Measurements from ENCODE around the gene CRYL1. TPM values are rescaled to one million over a fixed set of nuclear protein-coding genes. Genes with fewer than 3 reads are reported as not detected.

CRYL1 gene
- total RNA-seq, 2 experiments from 2014 or later: 20.1 to 22.8 TPM

DNA sequence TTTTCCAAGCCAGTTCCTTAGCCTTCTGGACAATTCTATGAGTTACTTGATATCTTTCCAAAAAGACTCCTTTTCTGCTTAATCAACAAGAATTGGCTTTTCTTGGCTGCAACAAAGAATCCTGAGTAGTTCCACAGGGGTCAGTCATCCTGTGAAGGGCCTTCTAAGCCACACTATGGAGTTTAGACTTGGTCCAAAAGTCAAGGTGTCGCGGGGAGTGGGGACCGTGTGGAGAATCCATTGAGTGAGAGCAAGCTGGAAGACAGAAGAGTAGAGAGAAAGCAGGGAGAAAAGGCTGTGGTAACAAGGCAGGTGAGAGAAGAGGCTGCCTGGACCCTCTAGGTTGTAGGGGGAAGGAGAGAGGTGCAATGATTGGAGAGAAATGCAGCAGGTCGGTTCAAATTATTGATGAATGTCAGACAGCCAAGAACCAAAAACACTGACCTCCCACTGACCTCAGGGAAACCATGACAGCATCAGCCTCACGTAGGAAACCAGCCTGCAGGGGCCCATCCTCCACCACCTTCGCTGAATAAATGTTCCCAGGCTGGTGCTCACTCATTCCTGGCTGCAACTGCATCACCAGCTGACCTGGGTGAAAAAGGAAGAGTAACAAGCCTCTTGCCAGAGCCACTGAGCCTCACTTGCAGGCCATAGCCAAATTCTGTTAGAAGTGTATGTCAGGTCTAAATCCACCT lies 34.2 kb upstream of the CRYL1 start:
- Mint-ChIP-seq H3K4me1 (no peaks in the 10 kb centered on the region), H3K27me3 (no peaks in the 10 kb centered on the region), H3K9me3 (peaks cover 10% of the 10 kb centered on the region), H3K4me3 (no peak overlapping the region), H3K36me3 (ENCODE audit: low read depth) (peaks cover 7% of the 10 kb centered on the region), H3K27ac (no peak overlapping the region)
- ChIA-PET POLR2A (no interaction called here), CTCF (no interaction called here)
- no peak for DNase-seq

DNA sequence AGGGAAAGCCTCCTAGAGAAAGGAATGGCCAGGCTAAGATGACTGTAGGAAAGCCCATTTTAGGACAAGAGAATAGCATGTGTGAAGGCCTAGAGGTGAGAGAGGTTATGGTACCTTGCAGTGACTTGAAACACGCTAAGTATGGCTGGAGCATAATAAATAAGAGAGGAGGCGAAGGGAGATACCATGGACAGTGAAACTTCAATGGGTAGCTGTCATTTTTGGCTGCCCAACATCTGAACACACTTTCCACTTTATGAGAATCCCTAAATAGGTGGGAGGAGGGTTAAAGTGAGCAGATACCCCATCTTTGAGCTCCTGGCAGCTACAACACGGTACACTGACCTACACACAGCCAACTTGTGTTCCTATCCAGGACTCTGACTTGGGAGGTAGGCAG lies 33.3 kb upstream of the CRYL1 start:
- H3K9me3 Mint-ChIP-seq: peaks cover 2% of the 10 kb centered on the region
- H3K27me3 Mint-ChIP-seq: no peaks in the 10 kb centered on the region
- DNase-seq: no peak
- H3K27ac Mint-ChIP-seq: no peak overlapping the region
- CTCF ChIA-PET: no interaction called here
- POLR2A ChIA-PET: no interaction called here
- H3K4me3 Mint-ChIP-seq: no peak overlapping the region
- H3K36me3 Mint-ChIP-seq (ENCODE audit: low read depth): no peaks in the 10 kb centered on the region
- no peaks in the 10 kb centered on the region for H3K4me1 Mint-ChIP-seq

DNA sequence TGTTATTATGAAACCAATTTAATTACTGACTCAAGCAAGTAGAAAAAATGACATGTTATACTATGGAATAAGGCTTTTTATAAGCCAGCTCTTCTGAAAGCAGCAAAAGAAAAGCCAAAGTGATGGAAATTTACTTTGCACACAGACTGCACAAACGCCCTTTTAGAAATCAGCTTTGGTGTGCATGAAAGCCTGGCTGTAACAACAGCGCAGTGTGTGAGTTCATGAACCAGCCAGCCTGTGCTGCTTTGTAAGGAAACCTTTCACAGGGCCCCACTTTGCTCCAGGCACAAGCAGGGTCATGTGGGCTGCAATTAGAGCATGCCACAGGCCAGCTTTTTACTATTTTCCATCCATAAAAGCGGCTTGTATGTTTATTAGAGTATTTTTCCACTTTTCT lies 27.7 kb upstream of the CRYL1 start:
- no peak overlapping the region for H3K4me3 Mint-ChIP-seq
- no peaks in the 10 kb centered on the region for H3K27me3 Mint-ChIP-seq
- no peak for DNase-seq
- H3K4me1 Mint-ChIP-seq: no peaks in the 10 kb centered on the region
- CTCF ChIA-PET: no interaction called here
- no peak overlapping the region for H3K27ac Mint-ChIP-seq
- no peaks in the 10 kb centered on the region for H3K36me3 Mint-ChIP-seq (ENCODE audit: low read depth)
- POLR2A ChIA-PET: interaction anchor here (0.6 to 2.3 kb wide), 3 partner anchors 10 to 15 kb away, joined by 3 to 5 read pairs (median 4); partner anchors contain the start of gene IFT88
- no peaks in the 10 kb centered on the region for H3K9me3 Mint-ChIP-seq

DNA sequence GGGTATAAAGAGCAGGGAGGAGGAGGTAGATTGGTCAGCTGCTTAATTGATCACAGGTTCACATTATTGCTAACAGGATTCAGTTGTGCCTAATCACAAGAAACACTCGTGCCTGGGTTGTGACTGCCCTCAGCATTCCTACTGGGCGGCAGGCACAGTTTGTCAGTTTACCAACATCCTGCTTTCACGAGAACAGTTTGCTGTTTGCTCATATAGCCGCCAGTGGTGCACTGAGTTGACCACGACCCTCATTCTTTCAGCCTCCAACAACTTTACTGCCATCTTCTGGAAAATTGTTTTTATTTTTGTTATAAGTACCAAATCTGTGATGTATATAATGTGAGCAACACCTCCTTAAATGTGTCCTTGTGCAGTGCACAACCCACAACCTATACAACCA lies 25.1 kb upstream of the CRYL1 start:
- Mint-ChIP-seq H3K27me3 (no peaks in the 10 kb centered on the region), H3K27ac (no peak overlapping the region), H3K9me3 (no peaks in the 10 kb centered on the region), H3K4me3 (no peak overlapping the region), H3K4me1 (peaks cover 9% of the 10 kb centered on the region), H3K36me3 (ENCODE audit: low read depth) (no peaks in the 10 kb centered on the region)
- ChIA-PET CTCF (no interaction called here), POLR2A (no interaction called here)
- DNase-seq: no peak

DNA sequence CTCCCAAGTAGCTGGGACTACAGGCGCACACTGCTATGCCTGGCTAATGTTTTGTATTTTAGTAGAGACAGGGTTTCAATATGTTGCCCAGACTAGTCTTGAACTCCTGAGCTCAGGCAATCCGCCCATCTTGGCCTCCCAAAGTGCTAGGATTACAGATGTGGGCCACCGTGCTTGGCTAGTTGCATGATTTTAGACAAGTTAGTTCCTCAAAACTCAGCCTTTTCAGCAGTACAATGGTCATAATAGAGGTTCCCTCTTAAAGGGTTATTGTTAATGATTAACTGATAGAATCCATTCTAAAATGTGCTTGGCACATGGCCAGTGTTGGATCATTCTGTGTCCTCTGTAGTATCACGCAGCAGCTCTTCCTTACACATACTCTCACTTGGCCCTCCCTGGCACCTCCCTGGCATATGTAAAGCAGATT lies 21.8 kb upstream of the CRYL1 start:
- CTCF ChIA-PET: no interaction called here

DNA sequence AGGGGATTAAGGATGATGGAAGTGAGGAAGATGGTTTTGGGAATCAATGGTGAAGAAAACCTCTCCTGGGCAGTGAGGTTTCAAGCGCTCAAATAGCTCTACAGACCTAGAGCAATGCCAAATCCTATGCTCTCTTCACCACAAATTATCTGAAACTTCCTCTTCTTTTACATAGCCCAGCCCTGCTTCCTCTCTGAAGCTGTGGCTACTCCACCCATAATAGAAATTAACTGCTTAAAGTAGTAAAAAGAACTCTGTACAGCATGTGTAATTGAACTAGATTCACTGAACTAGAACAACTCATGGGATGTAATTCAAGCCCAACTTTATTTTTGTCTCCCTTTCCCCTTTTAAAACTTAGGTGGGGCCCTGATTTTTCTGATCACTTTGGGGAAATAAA lies 20.9 kb upstream of the CRYL1 start:
- no peak for DNase-seq
- Mint-ChIP-seq H3K27me3 (no peaks in the 10 kb centered on the region), H3K27ac (no peak overlapping the region), H3K4me3 (no peak overlapping the region), H3K36me3 (ENCODE audit: low read depth) (no peaks in the 10 kb centered on the region), H3K4me1 (peaks cover 9% of the 10 kb centered on the region), H3K9me3 (no peaks in the 10 kb centered on the region)
- ChIA-PET POLR2A (no interaction called here), CTCF (no interaction called here)

More for the DNA sequence above, 21.8 kb upstream of the CRYL1 start:
- no peaks in the 10 kb centered on the region for H3K9me3 Mint-ChIP-seq
- no peaks in the 10 kb centered on the region for H3K27me3 Mint-ChIP-seq
- H3K4me3 Mint-ChIP-seq: no peak overlapping the region
- no peak overlapping the region for H3K27ac Mint-ChIP-seq
- POLR2A ChIA-PET: no interaction called here
- no peaks in the 10 kb centered on the region for H3K36me3 Mint-ChIP-seq (ENCODE audit: low read depth)
- no peak for DNase-seq
- peaks cover 9% of the 10 kb centered on the region for H3K4me1 Mint-ChIP-seq

DNA sequence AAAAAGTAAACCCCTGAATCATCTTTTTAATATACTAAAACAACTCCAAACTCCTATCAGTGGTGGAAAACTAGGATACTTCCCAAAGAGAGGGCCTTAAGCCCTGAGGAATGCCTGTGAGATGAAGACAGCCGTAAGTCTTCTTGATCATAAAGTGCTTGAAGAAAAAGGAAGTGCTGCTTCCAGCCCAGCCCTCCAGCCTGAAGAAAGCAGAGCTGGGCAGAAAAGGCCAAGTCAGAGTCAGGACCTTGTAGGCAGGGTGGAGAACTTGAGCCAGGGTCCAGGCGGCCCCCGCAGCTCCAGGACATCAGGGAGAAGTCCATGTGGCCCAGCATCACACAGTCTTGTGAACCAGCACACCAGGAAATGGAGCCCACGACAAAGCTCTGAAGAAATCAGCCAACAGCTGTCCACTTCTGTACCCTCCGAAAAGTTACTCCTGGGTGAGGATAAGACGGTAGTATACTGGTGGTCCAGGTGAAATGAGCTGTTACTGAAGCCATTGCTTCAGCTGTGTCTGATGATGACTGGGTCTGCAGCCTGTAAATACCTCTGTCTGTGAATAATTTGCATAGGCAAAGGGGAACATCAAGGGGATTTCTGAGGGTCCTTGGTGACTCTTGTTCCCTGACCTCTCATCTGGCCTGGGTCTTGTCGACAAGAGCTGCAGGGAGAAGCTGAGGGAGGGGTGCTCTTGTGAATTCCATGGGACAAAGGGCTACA lies 18.7 kb upstream of the CRYL1 start:
- CTCF ChIA-PET: interaction anchor here (1.0 kb wide), 1 partner anchor 347 kb away, joined by 3 read pairs; no protein-coding TSS in a partner anchor
- DNase-seq: no peak
- Mint-ChIP-seq H3K4me3 (no peak overlapping the region), H3K27ac (no peak overlapping the region), H3K36me3 (ENCODE audit: low read depth) (no peaks in the 10 kb centered on the region), H3K4me1 (peaks cover 9% of the 10 kb centered on the region), H3K9me3 (no peaks in the 10 kb centered on the region), H3K27me3 (no peaks in the 10 kb centered on the region)
- POLR2A ChIA-PET: interaction anchor here (1.2 kb wide), 1 partner anchor 18 kb away, joined by 3 read pairs; the partner anchor contains the start of gene CRYL1

DNA sequence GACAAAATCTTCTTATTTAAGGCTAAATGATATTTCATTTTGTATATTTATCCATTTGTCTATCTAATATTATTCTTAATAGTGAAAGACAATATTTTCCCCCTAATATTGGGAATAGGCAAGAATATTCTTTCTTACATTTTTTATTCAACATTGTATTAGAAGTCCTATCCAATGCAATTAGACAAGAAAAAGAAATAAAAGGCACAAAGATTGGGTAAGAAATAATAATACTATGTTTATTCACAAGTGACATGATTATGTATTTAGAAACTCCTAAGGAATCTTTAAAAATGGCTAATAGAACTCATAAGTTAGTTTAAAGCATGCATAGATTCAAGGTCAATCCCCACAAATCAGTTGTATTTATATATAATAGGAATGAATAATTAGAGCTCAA lies 11.3 kb upstream of the CRYL1 start:
- no peak for DNase-seq
- H3K4me3 Mint-ChIP-seq: no peak overlapping the region
- no peak overlapping the region for H3K27ac Mint-ChIP-seq
- H3K9me3 Mint-ChIP-seq: peaks cover 17% of the 10 kb centered on the region
- ChIA-PET CTCF (interaction anchor here (0.9 kb wide), 1 partner anchor 13 kb away, joined by 3 read pairs; no protein-coding TSS in a partner anchor), POLR2A (interaction anchor here (1.9 kb wide), 1 partner anchor 10 kb away, joined by 6 read pairs; no protein-coding TSS in a partner anchor)
- peaks cover 5% of the 10 kb centered on the region for H3K4me1 Mint-ChIP-seq
- H3K36me3 Mint-ChIP-seq (ENCODE audit: low read depth): no peaks in the 10 kb centered on the region
- H3K27me3 Mint-ChIP-seq: no peaks in the 10 kb centered on the region

DNA sequence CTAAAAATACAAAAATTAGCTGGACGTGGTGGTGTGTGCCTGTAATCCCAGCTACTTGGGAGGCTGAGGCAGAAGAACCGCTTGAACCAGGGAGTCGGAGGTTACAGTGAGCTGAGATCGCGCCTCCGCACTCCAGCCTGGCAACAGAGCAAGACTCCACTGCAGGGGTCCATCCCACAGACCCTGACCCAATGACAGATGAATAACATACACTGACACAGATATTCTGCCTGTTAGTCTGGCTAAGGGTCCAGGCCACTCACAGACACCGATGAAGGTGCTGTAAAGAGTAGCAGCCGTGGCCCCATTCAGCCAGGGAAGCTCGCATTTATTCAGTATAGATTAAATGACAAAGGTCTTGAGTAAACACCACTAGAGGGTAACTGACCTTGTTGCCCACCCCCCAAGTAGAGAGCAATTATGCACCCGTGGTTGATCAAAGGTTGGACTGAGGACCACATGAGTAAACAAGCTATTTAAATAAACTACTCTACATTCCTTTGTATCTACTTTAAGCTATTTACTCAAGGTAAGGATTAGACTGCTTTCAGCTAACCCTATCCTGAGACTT lies 8.5 kb upstream of the CRYL1 start:
- Mint-ChIP-seq H3K4me3 (no peak overlapping the region), H3K9me3 (peaks cover 24% of the 10 kb centered on the region), H3K27me3 (no peaks in the 10 kb centered on the region), H3K27ac (no peak overlapping the region), H3K36me3 (ENCODE audit: low read depth) (peaks cover 5% of the 10 kb centered on the region), H3K4me1 (peaks cover 5% of the 10 kb centered on the region)
- CTCF ChIA-PET: no interaction called here
- POLR2A ChIA-PET: no interaction called here
- DNase-seq: no peak

DNA sequence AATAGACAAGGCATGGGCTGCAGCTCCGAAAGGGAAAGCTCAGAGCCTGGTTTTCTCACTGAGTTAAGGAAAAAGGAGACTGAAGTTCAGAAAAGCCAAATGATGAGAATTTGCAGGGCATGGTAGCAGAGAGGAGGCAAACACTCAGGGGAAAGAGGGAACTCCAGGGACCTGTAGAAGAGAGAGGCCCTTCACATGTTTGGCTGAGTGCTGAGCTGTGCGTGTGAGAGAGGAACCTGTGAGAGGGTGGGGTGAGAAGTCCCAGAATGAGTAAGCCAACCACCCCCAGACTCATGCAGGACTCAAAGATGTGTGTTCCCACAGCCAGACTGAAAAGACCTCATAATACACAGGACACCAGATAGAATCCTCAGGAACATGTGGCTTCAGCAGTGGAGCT lies 2.8 kb upstream of the CRYL1 start:
- CTCF ChIA-PET: interaction anchor here (0.6 kb wide), 1 partner anchor 186 kb away, joined by 3 read pairs; no protein-coding TSS in a partner anchor
- POLR2A ChIA-PET: no interaction called here
- Mint-ChIP-seq H3K4me1 (peaks cover 31% of the 10 kb centered on the region), H3K9me3 (peaks cover 11% of the 10 kb centered on the region), H3K4me3 (no peak overlapping the region), H3K36me3 (ENCODE audit: low read depth) (peaks cover 5% of the 10 kb centered on the region), H3K27me3 (no peaks in the 10 kb centered on the region), H3K27ac (no peak overlapping the region)
- DNase-seq: no peak

DNA sequence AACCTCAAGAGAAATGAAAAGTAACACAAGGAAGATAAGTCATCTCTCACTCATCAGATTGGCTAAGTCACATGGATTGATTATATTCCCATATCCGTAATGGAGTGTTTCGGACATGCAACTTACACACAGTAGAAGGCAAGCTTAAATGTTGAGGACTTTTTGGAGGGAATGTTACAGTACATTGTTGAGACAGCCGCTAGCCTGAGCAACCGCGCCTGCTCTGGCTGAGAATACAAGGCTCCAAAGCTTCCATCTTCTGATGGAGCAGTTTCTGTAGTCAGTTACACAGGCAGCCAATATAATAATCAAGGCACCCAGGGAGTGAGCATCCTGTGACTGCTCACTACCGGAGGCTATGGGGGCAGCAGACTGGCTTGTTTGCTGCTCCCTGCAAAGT lies 1.0 kb upstream of the CRYL1 start:
- Mint-ChIP-seq H3K4me1 (peaks cover 34% of the 10 kb centered on the region), H3K27ac (peak overlapping the region; percentile 77), H3K27me3 (no peaks in the 10 kb centered on the region), H3K9me3 (peaks cover 9% of the 10 kb centered on the region), H3K4me3 (peak overlapping the region; percentile 75), H3K36me3 (ENCODE audit: low read depth) (peaks cover 5% of the 10 kb centered on the region)
- CTCF ChIA-PET: interaction anchor here (0.9 to 1.6 kb wide), 2 partner anchors 34 to 177 kb away, joined by 3 to 6 read pairs; partner anchors contain the start of gene IL17D
- POLR2A ChIA-PET: interaction anchor here (0.6 to 1.6 kb wide), 9 partner anchors 9 to 375 kb away, joined by 3 to 7 read pairs (median 3); partner anchors contain the start of gene IL17D
- DNase-seq: no peak

DNA sequence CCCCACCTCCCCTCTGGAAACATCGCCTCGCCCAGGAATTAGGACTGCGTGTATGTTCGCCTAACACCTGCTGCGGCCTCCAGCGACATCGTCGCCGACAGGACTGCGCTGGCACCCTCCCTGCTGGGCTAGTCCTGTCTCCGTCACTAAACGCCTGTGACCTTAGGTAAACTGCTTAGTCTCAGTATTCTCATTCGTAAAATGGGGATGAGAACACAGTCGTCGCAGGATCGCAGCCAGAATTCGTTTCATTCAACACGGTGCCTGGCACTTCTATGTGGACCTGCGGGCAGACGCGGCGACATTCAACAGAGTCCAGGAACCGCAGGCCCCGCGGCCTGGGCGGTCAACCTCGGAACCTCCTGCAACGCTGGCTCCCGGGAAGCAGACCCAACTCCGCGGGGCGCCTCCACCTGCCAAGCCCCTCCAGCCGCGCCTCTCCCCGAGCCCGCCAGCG lies 485 bp downstream of the CRYL1 start:
- no peaks in the 10 kb centered on the region for H3K27me3 Mint-ChIP-seq
- H3K27ac Mint-ChIP-seq: peak overlapping the region; percentile 69
- H3K4me1 Mint-ChIP-seq: peaks cover 34% of the 10 kb centered on the region
- ChIA-PET CTCF (interaction anchor here (1.6 kb wide), 1 partner anchor 179 kb away, joined by 6 read pairs; the partner anchor contains the start of gene IL17D), POLR2A (interaction anchor here (0.6 to 1.9 kb wide), 7 partner anchors 40 to 249 kb away, joined by 3 to 7 read pairs (median 4); partner anchors contain the start of genes EEF1AKMT1 and IFT88)
- peaks cover under 1% of the 10 kb centered on the region for H3K9me3 Mint-ChIP-seq
- peak; percentile 46 for DNase-seq
- H3K36me3 Mint-ChIP-seq (ENCODE audit: low read depth): no peaks in the 10 kb centered on the region
- peak overlapping the region; percentile 79 for H3K4me3 Mint-ChIP-seq
